Left lung (tissue), 10 donors: Measurements from ENCODE around the gene LGALS16. TPM values are rescaled to one million over a fixed set of nuclear protein-coding genes. Genes with fewer than 3 reads are reported as not detected.
"Not testable (repeated sequence)": the region's sequence is repeated elsewhere in the genome, so short reads cannot be mapped to it uniquely, and the experiment has no call there.

Source experiments
- ATAC-seq: fragments of 200-7000 bp; cut with Tn5 transposase; one replicate; pipeline ENCODE4 v1.9.1; 2020; ENCODE audit warnings: moderate library complexity
- DNase-seq, 4 donors: peaks; one replicate each; pipeline ENCODE4 v3.0.0-alpha.2; 2013 to 2020
- H3K27ac ChIP-seq, 2 donors: fragments of 200-600 bp; sonication (generic) in 1 of 2; one replicate each; pipeline versions ENCODE4 v1.5.0 to v1.8.0; 2020 to 2021
- H3K27me3 ChIP-seq, 2 donors: fragments of 200-600 bp; sonication (generic) in 1 of 2; one replicate each; pipeline versions ENCODE4 v1.5.0 to v1.8.0; 2020 to 2021
- H3K36me3 ChIP-seq, 2 donors: fragments of 200-600 bp; sonication (generic) in 1 of 2; one replicate each; pipeline versions ENCODE4 v1.5.0 to v1.8.0; 2020 to 2021
- H3K4me1 ChIP-seq, 2 donors: fragments of 200-600 bp; one replicate each; pipeline ENCODE4 v1.8.0; 2021
- H3K4me3 ChIP-seq, 2 donors: fragments of 200-600 bp; sonication (generic) in 1 of 2; one replicate each; pipeline versions ENCODE4 v1.5.0 to v1.8.0; 2020 to 2021; ENCODE audit warnings: mild to moderate bottlenecking in 1 of 2
- H3K9me3 ChIP-seq, 2 donors: fragments of 200-600 bp; sonication (generic) in 1 of 2; one replicate each; pipeline versions ENCODE4 v1.5.0 to v1.8.0; 2020 to 2021
- intact Hi-C, 2 donors: fragments of 100-400 bp; cut with DNase I; formaldehyde crosslinking; loops; one replicate each; pipeline versions ENCODE4 v1.11.2 to v1.14.2; 2022
- polyA plus RNA-seq, 6 donors: library from polyadenylated mRNA; unstranded; fragments of 120-200 nt; gene quantifications; one replicate each; pipeline ENCODE4 v1.2.1, GENCODE V29; 2013; ENCODE audit not compliant: insufficient read length in 6 of 6
- total RNA-seq, 2 donors: library from RNA; stranded (reverse); fragmentation: NEBNext Ultra II Directional; extraction: Animal tissue kit (Norgen Biotek cat#: 25700); gene quantifications; one replicate each; pipeline ENCODE4 v1.2.1, GENCODE V29; 2021
- TF ChIP-seq, protein P1 (sequence below), 2 donors: fragments of 200-600 bp; sonication (generic) in 1 of 2; IDR thresholded peaks; one replicate each; pipeline versions ENCODE4 v1.5.0 to v1.8.0; 2021; ENCODE audit warnings: antibody characterized with exemption in 2 of 2
- donor health status: DM: no; HTN: yes; CAD: no.
- donor health status: DM: no; HTN: no; CAD: no.

The LGALS16 gene
- total and polyA plus RNA-seq, 8 donors, result not detected

DNA sequence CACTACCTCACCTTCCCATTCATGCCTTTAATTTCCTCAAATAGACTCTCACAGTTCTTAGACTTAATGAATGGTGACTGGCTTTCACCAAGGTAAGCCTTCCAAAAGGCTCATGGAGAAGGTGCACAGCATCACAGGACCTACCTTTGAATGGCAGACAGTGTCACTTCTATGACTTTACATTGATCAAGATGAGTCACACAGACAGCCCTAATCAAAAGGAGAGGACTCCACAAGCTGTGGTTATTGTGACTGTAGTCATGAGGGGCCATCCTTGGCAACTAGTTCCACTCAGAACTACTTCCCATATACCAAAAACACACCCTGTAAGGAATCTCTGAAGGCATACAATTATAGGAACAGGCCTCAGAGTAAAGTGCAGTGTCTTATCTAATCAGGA is 5.9 kb downstream of the LGALS16 start:
- intact Hi-C loops, result no loop called here
- H3K4me3 ChIP-seq, result no peak overlapping the region
- no peak for DNase-seq
- peaks cover 0 to 13% of the 10 kb centered on the region in 2 donors for H3K27me3 ChIP-seq
- no peak overlapping the region for H3K27ac ChIP-seq
- no peaks in the 10 kb centered on the region for H3K9me3 ChIP-seq
- TF ChIP-seq, protein P1, sequence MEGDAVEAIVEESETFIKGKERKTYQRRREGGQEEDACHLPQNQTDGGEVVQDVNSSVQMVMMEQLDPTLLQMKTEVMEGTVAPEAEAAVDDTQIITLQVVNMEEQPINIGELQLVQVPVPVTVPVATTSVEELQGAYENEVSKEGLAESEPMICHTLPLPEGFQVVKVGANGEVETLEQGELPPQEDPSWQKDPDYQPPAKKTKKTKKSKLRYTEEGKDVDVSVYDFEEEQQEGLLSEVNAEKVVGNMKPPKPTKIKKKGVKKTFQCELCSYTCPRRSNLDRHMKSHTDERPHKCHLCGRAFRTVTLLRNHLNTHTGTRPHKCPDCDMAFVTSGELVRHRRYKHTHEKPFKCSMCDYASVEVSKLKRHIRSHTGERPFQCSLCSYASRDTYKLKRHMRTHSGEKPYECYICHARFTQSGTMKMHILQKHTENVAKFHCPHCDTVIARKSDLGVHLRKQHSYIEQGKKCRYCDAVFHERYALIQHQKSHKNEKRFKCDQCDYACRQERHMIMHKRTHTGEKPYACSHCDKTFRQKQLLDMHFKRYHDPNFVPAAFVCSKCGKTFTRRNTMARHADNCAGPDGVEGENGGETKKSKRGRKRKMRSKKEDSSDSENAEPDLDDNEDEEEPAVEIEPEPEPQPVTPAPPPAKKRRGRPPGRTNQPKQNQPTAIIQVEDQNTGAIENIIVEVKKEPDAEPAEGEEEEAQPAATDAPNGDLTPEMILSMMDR (IDR thresholded peaks at IDR 0.05), result no peak
- H3K4me1 ChIP-seq, result no peaks in the 10 kb centered on the region
- no peak for ATAC-seq
- no peaks in the 10 kb centered on the region for H3K36me3 ChIP-seq

DNA sequence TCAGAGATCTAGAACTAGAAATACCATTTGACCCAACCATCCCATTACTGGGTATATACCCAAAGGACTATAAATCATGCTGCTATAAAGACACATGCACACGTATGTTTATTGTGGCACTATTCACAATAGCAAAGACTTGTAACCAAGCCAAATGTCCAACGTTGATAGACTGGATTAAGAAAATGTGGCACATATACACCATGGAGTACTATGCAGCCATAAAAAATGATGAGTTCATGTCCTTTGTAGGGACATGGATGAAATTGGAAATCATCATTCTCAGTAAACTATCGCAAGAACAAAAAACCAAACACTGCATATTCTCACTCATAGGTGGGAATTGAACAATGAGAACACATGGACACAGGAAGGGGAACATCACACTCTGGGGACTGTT is 14.1 kb downstream of the LGALS16 start:
- not testable (repeated sequence) for ATAC-seq, H3K9me3 ChIP-seq, H3K27ac ChIP-seq, H3K4me1 ChIP-seq, DNase-seq, H3K4me3 ChIP-seq, H3K36me3 ChIP-seq, H3K27me3 ChIP-seq
- intact Hi-C loops, result loop anchor here in 1 of 2 donors (5.0 kb wide), 1 partner anchor 118 kb away; no protein-coding TSS in a partner anchor

DNA sequence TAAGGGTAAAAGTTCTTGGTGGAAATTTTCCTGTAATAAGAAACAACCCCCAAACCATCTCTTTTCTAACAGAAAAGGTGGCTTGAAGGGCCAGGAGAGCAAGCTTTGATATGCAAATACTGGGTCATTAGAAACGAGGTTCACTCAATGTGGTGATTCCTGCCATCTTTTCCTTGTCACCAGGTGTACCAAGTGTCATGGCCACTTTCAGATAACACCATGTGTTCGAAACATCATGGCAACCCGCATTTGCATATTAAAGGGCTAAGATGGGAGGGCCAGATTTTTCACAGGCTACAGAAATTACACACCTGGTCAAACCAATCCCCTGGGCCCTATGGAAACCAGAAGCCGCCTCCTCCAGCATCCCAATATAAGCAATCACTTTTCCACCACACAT is 15.3 kb downstream of the LGALS16 start:
- intact Hi-C loops, result loop anchor here in 1 of 2 donors (5.0 kb wide), 1 partner anchor 119 kb away; no protein-coding TSS in a partner anchor
- Histone ChIP-seq H3K4me1 (no peaks in the 10 kb centered on the region), H3K4me3 (no peak overlapping the region), H3K9me3 (no peaks in the 10 kb centered on the region), H3K36me3 (no peaks in the 10 kb centered on the region), H3K27ac (no peak overlapping the region), H3K27me3 (no peaks in the 10 kb centered on the region)
- ATAC-seq (no peak), DNase-seq (no peak)
- TF ChIP-seq, protein P1 (IDR thresholded peaks at IDR 0.05), result no peak

- peak; percentile 74 for ATAC-seq
Observed at GRCh38 chr19:39671739-39672363, 16.1 kb downstream of the LGALS16 start.

DNA sequence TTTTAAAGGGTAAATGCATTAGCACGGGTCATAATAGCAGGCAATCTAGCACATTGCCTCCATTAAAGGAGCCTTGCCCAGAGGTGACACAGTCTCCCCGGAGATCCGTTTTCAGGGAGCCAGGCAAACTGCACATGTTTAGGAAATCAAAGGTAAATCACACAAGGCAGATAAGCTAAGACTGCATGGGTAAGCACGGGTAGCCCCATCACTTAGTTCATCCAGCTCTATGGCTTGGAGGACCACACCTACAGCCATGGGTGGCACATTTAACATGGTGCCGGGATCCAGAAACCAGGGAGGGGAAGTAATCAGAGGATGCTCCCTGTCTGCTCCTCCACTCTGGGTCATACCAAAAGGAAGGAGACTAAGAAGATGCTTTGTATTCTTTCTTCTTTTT is 16.8 kb downstream of the LGALS16 start:
- Histone ChIP-seq H3K4me1 (no peaks in the 10 kb centered on the region), H3K9me3 (no peaks in the 10 kb centered on the region), H3K27me3 (no peaks in the 10 kb centered on the region), H3K4me3 (no peak overlapping the region), H3K36me3 (no peaks in the 10 kb centered on the region), H3K27ac (no peak overlapping the region)
- TF ChIP-seq, protein P1 (IDR thresholded peaks at IDR 0.05), result no peak
- intact Hi-C loops, result loop anchor here in 1 of 2 donors (5.0 kb wide), 1 partner anchor 120 kb away; no protein-coding TSS in a partner anchor
- DNase-seq, result no peak
- ATAC-seq, result no peak

More at GRCh38 chr19:39671739-39672363, 16.1 kb downstream of the LGALS16 start:
- no peak overlapping the region for H3K27ac ChIP-seq
- DNase-seq, result peak in 2 of 4 donors; percentile 18 to 39
- no peak overlapping the region for H3K4me3 ChIP-seq
- TF ChIP-seq, protein P1 (IDR thresholded peaks at IDR 0.05), result peak; percentile 32 to 40
- H3K27me3 ChIP-seq, result no peaks in the 10 kb centered on the region
- no peaks in the 10 kb centered on the region for H3K4me1 ChIP-seq
- H3K9me3 ChIP-seq, result no peaks in the 10 kb centered on the region
- intact Hi-C loops, result loop anchor here in 1 of 2 donors (5.0 kb wide), 1 partner anchor 120 kb away; no protein-coding TSS in a partner anchor
- no peaks in the 10 kb centered on the region for H3K36me3 ChIP-seq

- not testable (repeated sequence) for H3K27me3 ChIP-seq, H3K4me3 ChIP-seq, H3K9me3 ChIP-seq, ATAC-seq, H3K27ac ChIP-seq, H3K36me3 ChIP-seq, DNase-seq
- H3K4me1 ChIP-seq, result peaks cover 0 to 11% of the 10 kb centered on the region in 2 donors
- intact Hi-C loops, result loop anchor here in 1 of 2 donors (5.0 kb wide), 1 partner anchor 122 kb away; no protein-coding TSS in a partner anchor
Observed at GRCh38 chr19:39673862-39674261, 18.1 kb downstream of the LGALS16 start.
